Cardiac muscle cell (in vitro differentiated cells and primary cell): ENCODE results near the gene COMMD1. TPM values are rescaled to one million over a fixed set of nuclear protein-coding genes. Genes with fewer than 3 reads are reported as not detected.

Experiments
- DNase-seq, 2 donors: peaks; one replicate each; pipeline versions ENCODE4 v3.0.0 to v3.0.0-alpha.2; 2010 to 2017; ENCODE audit warnings: low read depth in 1 of 2, low spot score in 1 of 2
- H3K27ac ChIP-seq: fragments of 200-600 bp; sonication (generic); 2 replicates; pipeline ENCODE4 v1.5.1; 2016
- H3K27me3 ChIP-seq: fragments of 200-600 bp; sonication (generic); 2 replicates; pipeline ENCODE4 v1.6.0; 2016; ENCODE audit warnings: control low read depth
- H3K36me3 ChIP-seq: fragments of 200-600 bp; sonication (generic); 2 replicates; pipeline ENCODE4 v1.5.1; 2016; ENCODE audit warnings: control low read depth
- H3K4me1 ChIP-seq: fragments of 200-600 bp; sonication (generic); 2 replicates; pipeline ENCODE4 v1.8.1; 2017; ENCODE audit warnings: low read depth, mild to moderate bottlenecking, mixed run types
- H3K4me3 ChIP-seq: fragments of 200-600 bp; sonication (generic); 2 replicates; pipeline ENCODE4 v1.5.1; 2016; ENCODE audit warnings: mild to moderate bottlenecking
- H3K9me3 ChIP-seq: fragments of 200-600 bp; sonication (generic); 2 replicates; pipeline ENCODE4 v1.5.1; 2017; ENCODE audit warnings: low read depth, mild to moderate bottlenecking, control low read depth
- CTCF ChIP-seq: IDR thresholded peaks from 2 replicates; pipeline ENCODE4 v1.5.1; 2012; ENCODE audit warnings: low read depth, mild to moderate bottlenecking, low read length
- polyA plus RNA-seq: library from polyadenylated mRNA; unstranded; fragments of >200 nt; fragmentation: Nextera tagmentation; extraction: Ambion mirVana; gene quantifications from 2 replicates; pipeline ENCODE4 v1.2.1, GENCODE V29; 2016
- total RNA-seq: library from RNA; depleted of rRNA; stranded (reverse); fragments of >200 nt; gene quantifications from 2 replicates; pipeline ENCODE4 v1.2.3, GENCODE V29; 2016

COMMD1 gene
- total and polyA plus RNA-seq, 2 experiments from 2014 or later: 36.1 to 94.0 TPM

DNA sequence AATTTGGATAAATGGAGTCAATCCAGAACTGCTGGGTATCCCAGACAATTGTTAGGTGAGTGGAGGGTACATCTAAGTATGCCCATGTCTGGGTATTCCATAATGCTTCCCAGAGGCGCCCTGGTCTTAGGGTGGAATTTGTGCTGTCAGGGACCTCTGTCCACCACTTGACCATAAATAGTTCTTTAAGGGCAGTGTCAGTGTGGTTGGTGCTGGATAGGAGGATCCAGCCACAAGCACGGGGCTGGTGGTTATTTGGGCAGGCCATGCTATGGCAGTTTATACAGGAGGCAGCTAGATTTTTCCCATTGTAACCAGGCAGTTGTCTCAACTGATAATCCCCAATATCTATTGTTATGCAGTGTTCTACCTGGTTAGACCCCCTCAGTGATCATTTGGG, 186.0 kb downstream of the COMMD1 start:
- Histone ChIP-seq H3K4me1 (no peaks in the 10 kb centered on the region), H3K4me3 (no peak overlapping the region), H3K27ac (no peak overlapping the region), H3K36me3 (no peaks in the 10 kb centered on the region), H3K27me3 (no peaks in the 10 kb centered on the region), H3K9me3 (no peaks in the 10 kb centered on the region)
- no peak for TF ChIP-seq CTCF
- DNase-seq: no peak

GRCh38 chr2:62099050-62099449, 193.6 kb downstream of the COMMD1 start:
- Histone ChIP-seq H3K27ac (no peak overlapping the region), H3K27me3 (no peaks in the 10 kb centered on the region), H3K4me3 (no peak overlapping the region), H3K9me3 (no peaks in the 10 kb centered on the region), H3K4me1 (no peaks in the 10 kb centered on the region), H3K36me3 (no peaks in the 10 kb centered on the region)
- no peak for TF ChIP-seq CTCF
- DNase-seq: no peak

DNA sequence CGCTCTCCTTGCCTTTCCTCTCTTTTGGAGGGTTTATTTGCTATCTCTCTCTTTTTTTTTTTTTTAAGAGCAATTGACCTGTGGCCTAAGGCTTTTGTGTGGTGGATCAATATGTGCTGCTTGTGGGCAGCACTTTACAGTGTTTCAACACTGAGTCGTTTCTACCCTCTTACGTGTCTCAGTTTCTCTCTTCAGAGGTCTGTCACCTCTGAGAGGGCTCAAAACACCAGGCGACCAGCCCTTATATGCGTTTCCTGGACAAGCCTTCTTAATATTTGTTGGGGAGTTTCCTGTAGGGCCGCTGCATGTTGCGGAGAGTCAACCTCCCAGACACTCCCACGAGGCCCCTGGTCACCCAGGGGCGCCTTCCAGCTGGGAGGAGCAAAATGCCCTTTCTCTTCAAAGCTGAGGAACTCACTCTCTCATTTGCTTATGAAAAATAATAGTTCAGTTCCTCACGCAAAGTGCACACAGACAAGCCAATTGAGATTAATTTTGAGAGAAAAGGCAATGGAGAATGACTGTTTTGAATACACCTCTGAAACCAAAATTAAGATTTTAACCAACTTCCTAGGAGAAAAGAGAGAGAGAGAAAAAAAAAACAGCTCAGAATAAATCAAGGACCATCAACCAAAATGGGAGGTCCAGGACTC, 194.2 kb downstream of the COMMD1 start:
- H3K36me3 ChIP-seq: no peaks in the 10 kb centered on the region
- no peak for TF ChIP-seq CTCF
- no peaks in the 10 kb centered on the region for H3K27me3 ChIP-seq
- no peak for DNase-seq
- H3K9me3 ChIP-seq: no peaks in the 10 kb centered on the region
- no peak overlapping the region for H3K27ac ChIP-seq
- H3K4me1 ChIP-seq: no peaks in the 10 kb centered on the region
- no peak overlapping the region for H3K4me3 ChIP-seq

GRCh38 chr2:62101886-62102285, 196.4 kb downstream of the COMMD1 start:
- H3K4me1 ChIP-seq: no peaks in the 10 kb centered on the region
- no peak for TF ChIP-seq CTCF
- H3K36me3 ChIP-seq: no peaks in the 10 kb centered on the region
- no peak overlapping the region for H3K4me3 ChIP-seq
- H3K27ac ChIP-seq: no peak overlapping the region
- H3K27me3 ChIP-seq: no peaks in the 10 kb centered on the region
- DNase-seq: no peak
- no peaks in the 10 kb centered on the region for H3K9me3 ChIP-seq

DNA sequence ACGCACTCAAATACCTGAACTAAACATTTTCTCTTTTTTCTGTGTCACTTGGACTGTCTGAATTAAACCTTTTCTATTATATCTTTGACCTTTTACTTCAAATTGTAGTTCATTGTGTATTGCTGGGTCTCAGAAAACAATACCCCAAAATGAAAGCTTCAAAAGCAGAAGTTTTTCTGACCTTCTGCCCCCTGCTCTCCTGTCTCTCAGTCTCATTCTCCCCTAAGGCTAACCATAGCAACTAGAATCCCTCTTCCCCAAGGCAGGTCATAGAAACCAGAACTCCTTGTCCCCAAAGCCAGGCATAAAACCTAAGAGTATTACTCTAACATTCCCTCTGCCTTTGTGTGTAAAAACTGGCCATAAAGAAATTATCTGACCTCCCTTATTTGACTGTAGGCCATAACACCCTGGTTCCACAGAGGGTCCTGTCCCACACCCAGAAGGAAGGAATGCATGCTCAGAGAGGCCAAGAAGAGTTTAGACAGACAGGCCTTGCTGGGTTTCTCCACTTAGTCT, 197.0 kb downstream of the COMMD1 start:
- no peak overlapping the region for H3K27ac ChIP-seq
- no peak for DNase-seq
- no peaks in the 10 kb centered on the region for H3K27me3 ChIP-seq
- H3K4me1 ChIP-seq: peaks cover 1% of the 10 kb centered on the region
- no peak for TF ChIP-seq CTCF
- no peaks in the 10 kb centered on the region for H3K9me3 ChIP-seq
- no peak overlapping the region for H3K4me3 ChIP-seq
- no peaks in the 10 kb centered on the region for H3K36me3 ChIP-seq
